Measurements from ENCODE around the gene PHEX.

- TF ChIP-seq, protein P1, sequence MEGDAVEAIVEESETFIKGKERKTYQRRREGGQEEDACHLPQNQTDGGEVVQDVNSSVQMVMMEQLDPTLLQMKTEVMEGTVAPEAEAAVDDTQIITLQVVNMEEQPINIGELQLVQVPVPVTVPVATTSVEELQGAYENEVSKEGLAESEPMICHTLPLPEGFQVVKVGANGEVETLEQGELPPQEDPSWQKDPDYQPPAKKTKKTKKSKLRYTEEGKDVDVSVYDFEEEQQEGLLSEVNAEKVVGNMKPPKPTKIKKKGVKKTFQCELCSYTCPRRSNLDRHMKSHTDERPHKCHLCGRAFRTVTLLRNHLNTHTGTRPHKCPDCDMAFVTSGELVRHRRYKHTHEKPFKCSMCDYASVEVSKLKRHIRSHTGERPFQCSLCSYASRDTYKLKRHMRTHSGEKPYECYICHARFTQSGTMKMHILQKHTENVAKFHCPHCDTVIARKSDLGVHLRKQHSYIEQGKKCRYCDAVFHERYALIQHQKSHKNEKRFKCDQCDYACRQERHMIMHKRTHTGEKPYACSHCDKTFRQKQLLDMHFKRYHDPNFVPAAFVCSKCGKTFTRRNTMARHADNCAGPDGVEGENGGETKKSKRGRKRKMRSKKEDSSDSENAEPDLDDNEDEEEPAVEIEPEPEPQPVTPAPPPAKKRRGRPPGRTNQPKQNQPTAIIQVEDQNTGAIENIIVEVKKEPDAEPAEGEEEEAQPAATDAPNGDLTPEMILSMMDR (IDR thresholded peaks at IDR 0.05; ENCODE audit: poor library complexity, severe bottlenecking): no peak
- TF ChIP-seq SMC3 (conservative IDR thresholded peaks at IDR 0.05; ENCODE audit: poor library complexity): no peak
- TF ChIP-seq REST (IDR thresholded peaks at IDR 0.05; ENCODE audit: borderline replicate concordance): no peak
- TF ChIP-seq EP300 (conservative IDR thresholded peaks at IDR 0.05; ENCODE audit: poor library complexity, severe bottlenecking): no peak
- TF ChIP-seq MXI1 (conservative IDR thresholded peaks at IDR 0.05; ENCODE audit: poor library complexity, severe bottlenecking): no peak
- TF ChIP-seq EZH2 (IDR thresholded peaks at IDR 0.05; ENCODE audit: borderline replicate concordance, insufficient read depth, low read length, poor library complexity, severe bottlenecking): no peak
- TF ChIP-seq TAF1 (IDR thresholded peaks at IDR 0.05; ENCODE audit: low read depth): no peak
Observed at GRCh38 chrX:22206781-22207180, 174.7 kb downstream of the PHEX start.
